Activated T-helper 17 cell treated with anti-CD3 and anti-CD28 coated beads, Interleukin-2, amount 50 U/mL, for 72 hours (primary cell): ENCODE measurements around the gene ADRA2A. TPM values are rescaled to one million over a fixed set of nuclear protein-coding genes. Genes with fewer than 3 reads are reported as not detected.

Experiments
- ATAC-seq: fragments of 150-1000 bp; cut with Tn5 transposase; replicated peaks from 2 replicates; pipeline ENCODE4 v1.10.0; 2021; ENCODE audit warnings: mild to moderate bottlenecking, moderate library complexity
- H3K27ac Mint-ChIP-seq: one replicate; pipeline ENCODE4 v1.8.0; 2022; ENCODE audit warnings: mixed read lengths
- H3K27me3 Mint-ChIP-seq: one replicate; pipeline ENCODE4 v1.8.0; 2022; ENCODE audit warnings: mixed read lengths
- H3K36me3 Mint-ChIP-seq: one replicate; pipeline ENCODE4 v1.8.0; 2022; ENCODE audit warnings: low read depth, mild to moderate bottlenecking, mixed read lengths
- H3K4me1 Mint-ChIP-seq: one replicate; pipeline ENCODE4 v1.8.0; 2022; ENCODE audit warnings: mixed read lengths
- H3K4me3 Mint-ChIP-seq: one replicate; pipeline ENCODE4 v1.8.0; 2022; ENCODE audit warnings: mild to moderate bottlenecking, mixed read lengths
- H3K9me3 Mint-ChIP-seq: one replicate; pipeline ENCODE4 v1.8.0; 2022; ENCODE audit warnings: mixed read lengths
- total RNA-seq, 2 donors: library from RNA; stranded (reverse); gene quantifications; one replicate each; pipeline ENCODE4 v1.2.3, GENCODE V29; 2022

ADRA2A gene
- total RNA-seq: not detected

DNA sequence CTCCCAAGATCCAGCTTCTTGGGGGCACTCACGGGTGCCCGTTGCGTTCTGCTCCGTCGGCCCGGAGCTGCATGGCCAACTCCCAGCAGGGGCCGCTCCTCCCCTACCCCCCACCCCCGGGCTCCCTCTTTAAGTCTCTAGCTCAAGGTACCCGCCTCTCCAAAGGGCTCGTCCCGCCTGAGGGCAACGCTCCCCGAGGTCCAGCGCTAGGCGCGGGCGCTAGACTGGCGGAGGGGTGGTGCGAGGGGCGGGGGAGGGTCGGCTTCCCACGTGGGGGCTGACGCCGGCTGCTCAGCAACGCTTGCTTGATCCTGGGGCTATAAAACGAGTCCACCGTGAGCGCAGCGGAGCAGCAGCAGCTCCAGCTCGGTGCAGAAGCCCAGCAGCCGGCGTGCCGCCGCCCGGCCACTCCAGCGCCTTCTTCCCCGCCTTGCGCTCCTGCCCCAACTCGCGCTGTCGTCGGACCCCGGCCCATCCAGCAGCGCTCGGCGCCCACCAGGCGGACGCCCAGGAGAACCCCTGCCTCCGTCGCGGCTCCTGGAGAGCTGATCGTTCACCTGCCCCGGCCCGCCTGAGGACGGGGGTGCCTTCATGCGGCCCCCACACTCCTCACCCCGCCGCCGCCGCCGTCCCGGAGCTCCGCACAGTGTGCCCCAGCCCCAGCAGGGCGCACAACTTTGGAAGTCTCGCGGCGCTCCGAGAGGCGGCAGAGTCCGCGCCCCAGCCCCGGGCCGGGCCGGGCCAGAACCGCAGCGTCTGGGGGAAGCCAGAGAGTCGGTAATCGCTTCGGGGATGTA is at the start of gene ADRA2A:
Gene ADRA2A, plus strand, starts transcription at position 348 of the 797 bp plus-strand sequence. CDS start 968 bp downstream, outside the sequence.
- no peaks in the 10 kb centered on the region for H3K4me1 Mint-ChIP-seq
- H3K9me3 Mint-ChIP-seq: no peaks in the 10 kb centered on the region
- peaks cover 11% of the 10 kb centered on the region for H3K36me3 Mint-ChIP-seq
- ATAC-seq: peak; percentile 42
- peak within 1 kb of the TSS; percentile 52 for H3K4me3 Mint-ChIP-seq
- peaks cover 60% of the 10 kb centered on the region for H3K27me3 Mint-ChIP-seq
- H3K27ac Mint-ChIP-seq: no peak within 1 kb of the TSS

DNA sequence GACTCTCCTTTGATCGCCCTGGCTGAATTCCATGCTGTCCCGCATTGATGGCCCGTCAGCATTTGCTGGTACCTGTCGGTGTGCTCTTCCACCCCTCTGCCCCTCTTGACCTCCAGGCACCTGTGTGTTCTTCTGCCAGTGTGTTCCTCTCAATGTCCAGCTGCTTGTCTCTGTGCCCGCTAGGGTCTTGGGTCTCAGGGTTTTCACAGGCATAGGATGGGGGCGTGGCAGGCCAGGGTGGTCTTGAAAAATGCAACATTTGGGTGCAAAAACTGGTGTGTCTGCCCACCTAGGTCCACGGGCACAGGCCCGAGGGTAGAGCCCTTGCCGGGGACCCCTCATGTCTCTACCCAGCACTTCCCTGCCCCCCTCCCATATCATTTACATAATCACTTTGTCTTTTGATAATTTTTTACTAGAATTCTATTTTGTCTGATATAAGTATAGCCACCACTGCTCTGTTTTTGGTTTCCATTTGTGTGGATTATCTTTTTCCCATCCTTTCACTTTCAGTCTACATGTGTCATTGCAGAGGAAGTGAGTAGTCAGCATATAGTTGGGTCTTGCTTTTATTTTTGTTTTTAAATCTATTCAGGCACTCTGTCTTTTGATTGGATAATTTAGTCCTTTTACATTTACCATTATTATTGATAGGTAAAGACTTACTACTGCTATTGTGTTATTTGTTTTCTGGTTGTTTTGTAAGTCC is 46.6 kb upstream of the ADRA2A start:
- H3K4me3 Mint-ChIP-seq: no peak overlapping the region
- H3K4me1 Mint-ChIP-seq: peaks cover 6% of the 10 kb centered on the region
- peaks cover 24% of the 10 kb centered on the region for H3K36me3 Mint-ChIP-seq
- H3K9me3 Mint-ChIP-seq: peaks cover 8% of the 10 kb centered on the region
- H3K27me3 Mint-ChIP-seq: no peaks in the 10 kb centered on the region
- peak; percentile 54 for ATAC-seq
- no peak overlapping the region for H3K27ac Mint-ChIP-seq

- Mint-ChIP-seq H3K4me3 (no peak overlapping the region), H3K36me3 (peaks cover 15% of the 10 kb centered on the region), H3K4me1 (peaks cover 6% of the 10 kb centered on the region), H3K27me3 (no peaks in the 10 kb centered on the region), H3K9me3 (peaks cover 13% of the 10 kb centered on the region), H3K27ac (no peak overlapping the region)
- ATAC-seq: no peak
Measured at GRCh38 chr10:111034598-111035310, 42.1 kb upstream of the ADRA2A start.

- Mint-ChIP-seq H3K9me3 (peaks cover 15% of the 10 kb centered on the region), H3K36me3 (peaks cover 15% of the 10 kb centered on the region), H3K27me3 (no peaks in the 10 kb centered on the region), H3K4me1 (peaks cover under 1% of the 10 kb centered on the region), H3K27ac (no peak overlapping the region), H3K4me3 (no peak overlapping the region)
- no peak for ATAC-seq
Measured at GRCh38 chr10:111035542-111035941, 41.3 kb upstream of the ADRA2A start.

- H3K36me3 Mint-ChIP-seq: peaks cover 1% of the 10 kb centered on the region
- H3K27ac Mint-ChIP-seq: no peak overlapping the region
Measured at GRCh38 chr10:111037858-111038257, 39.0 kb upstream of the ADRA2A start.

DNA sequence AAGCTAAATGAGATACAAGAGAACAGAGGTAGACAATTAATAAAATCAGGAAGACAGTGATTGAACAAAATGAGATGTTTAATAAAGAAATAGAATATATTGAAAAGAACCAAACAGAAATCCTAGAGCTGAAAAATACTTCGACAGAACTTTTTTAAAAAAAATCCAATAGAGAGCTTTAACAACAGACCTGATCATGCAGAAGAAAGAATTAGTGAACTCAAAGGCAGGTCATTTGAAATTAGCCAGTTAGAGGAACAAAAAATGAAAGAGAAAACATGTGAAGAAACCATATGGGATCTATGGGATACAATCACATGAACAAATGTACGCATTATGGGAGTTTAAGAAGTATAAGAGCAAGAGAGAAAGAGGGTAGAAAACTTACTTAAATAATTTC is 37.3 kb upstream of the ADRA2A start:
- no peaks in the 10 kb centered on the region for H3K36me3 Mint-ChIP-seq
- H3K27me3 Mint-ChIP-seq: peaks cover 3% of the 10 kb centered on the region
- ATAC-seq: no peak
- no peak overlapping the region for H3K4me3 Mint-ChIP-seq
- H3K4me1 Mint-ChIP-seq: no peaks in the 10 kb centered on the region
- no peak overlapping the region for H3K27ac Mint-ChIP-seq
- H3K9me3 Mint-ChIP-seq: peaks cover 23% of the 10 kb centered on the region

More at GRCh38 chr10:111037858-111038257, 39.0 kb upstream of the ADRA2A start:
- Mint-ChIP-seq H3K4me1 (no peaks in the 10 kb centered on the region), H3K4me3 (no peak overlapping the region), H3K9me3 (peaks cover 27% of the 10 kb centered on the region), H3K27me3 (peaks cover 3% of the 10 kb centered on the region)
- no peak for ATAC-seq

DNA sequence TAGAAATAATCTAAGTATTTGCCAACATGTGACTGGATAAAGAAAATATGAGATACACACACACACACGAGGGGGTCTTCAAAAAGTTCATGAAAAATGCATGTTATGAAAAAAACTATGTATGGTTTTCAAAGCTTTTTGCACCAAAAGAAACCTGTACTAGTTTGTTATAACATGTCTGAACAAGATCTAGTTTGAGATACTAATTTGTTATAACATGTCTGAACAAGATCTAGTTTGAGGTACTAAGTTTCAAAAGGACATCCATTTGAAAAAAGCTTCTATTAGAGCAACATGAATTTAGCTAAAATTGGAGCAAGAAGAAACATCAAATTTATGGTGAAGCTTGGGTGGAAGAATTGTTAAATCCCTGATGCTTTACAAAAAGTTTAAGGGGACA is 19.8 kb upstream of the ADRA2A start:
- H3K9me3 Mint-ChIP-seq: peaks cover 9% of the 10 kb centered on the region
- ATAC-seq: no peak
- no peaks in the 10 kb centered on the region for H3K4me1 Mint-ChIP-seq
- no peak overlapping the region for H3K4me3 Mint-ChIP-seq
- H3K36me3 Mint-ChIP-seq: no peaks in the 10 kb centered on the region
- H3K27ac Mint-ChIP-seq: no peak overlapping the region
- H3K27me3 Mint-ChIP-seq: peaks cover 25% of the 10 kb centered on the region

DNA sequence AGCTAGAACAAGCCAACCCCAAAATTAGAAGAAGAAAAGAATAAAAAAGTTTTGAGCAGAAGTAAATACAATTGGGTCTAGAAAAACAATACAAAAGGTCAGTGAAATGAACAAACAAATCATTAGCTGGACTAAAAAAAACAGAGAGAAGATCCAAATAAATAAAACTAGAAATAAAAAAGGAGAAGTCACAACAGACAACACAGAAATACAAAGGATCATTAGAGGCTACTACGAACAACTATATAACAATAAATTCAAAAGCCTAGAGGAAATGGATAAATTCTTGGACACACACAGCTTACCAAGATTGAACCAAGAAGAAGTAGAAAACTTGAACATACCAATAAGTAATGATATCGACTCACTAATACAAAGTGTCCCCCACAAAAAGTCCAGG is 13.4 kb upstream of the ADRA2A start:
- no peak overlapping the region for H3K27ac Mint-ChIP-seq
- H3K4me1 Mint-ChIP-seq: no peaks in the 10 kb centered on the region
- peaks cover 30% of the 10 kb centered on the region for H3K27me3 Mint-ChIP-seq
- no peaks in the 10 kb centered on the region for H3K36me3 Mint-ChIP-seq
- peaks cover 9% of the 10 kb centered on the region for H3K9me3 Mint-ChIP-seq
- no peak for ATAC-seq
- H3K4me3 Mint-ChIP-seq: no peak overlapping the region

DNA sequence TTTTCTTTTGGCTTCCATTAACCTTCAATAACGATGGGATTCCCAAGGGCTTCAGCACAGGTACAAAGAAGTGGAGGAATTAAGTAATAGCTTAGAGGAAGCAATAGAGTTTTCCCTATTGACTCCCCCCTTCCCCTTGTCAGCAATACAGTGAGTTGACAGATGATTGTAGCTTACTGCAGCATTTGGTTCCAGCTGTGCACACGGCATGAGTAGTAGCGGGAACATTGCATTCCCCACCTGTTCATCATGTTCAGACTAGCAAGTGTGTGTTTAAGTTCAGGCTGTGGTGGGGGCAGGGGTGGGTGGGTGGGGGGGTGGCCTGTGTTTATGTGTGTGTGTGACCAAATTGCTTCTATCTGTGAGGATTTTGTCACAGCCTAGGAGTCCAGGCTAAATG is 4.6 kb upstream of the ADRA2A start:
- Mint-ChIP-seq H3K9me3 (no peaks in the 10 kb centered on the region), H3K4me1 (no peaks in the 10 kb centered on the region), H3K27me3 (peaks cover 47% of the 10 kb centered on the region), H3K36me3 (no peaks in the 10 kb centered on the region), H3K27ac (no peak overlapping the region), H3K4me3 (no peak overlapping the region)
- ATAC-seq: no peak

GRCh38 chr10:111075577-111076185 is 1.1 kb upstream of the ADRA2A start:
- Mint-ChIP-seq H3K4me3 (peak overlapping the region; percentile 52), H3K36me3 (peaks cover 11% of the 10 kb centered on the region), H3K9me3 (no peaks in the 10 kb centered on the region), H3K27ac (no peak overlapping the region), H3K4me1 (no peaks in the 10 kb centered on the region), H3K27me3 (peaks cover 61% of the 10 kb centered on the region)
- no peak for ATAC-seq

- Mint-ChIP-seq H3K9me3 (no peaks in the 10 kb centered on the region), H3K27ac (no peak overlapping the region), H3K36me3 (peaks cover 11% of the 10 kb centered on the region), H3K4me1 (no peaks in the 10 kb centered on the region), H3K4me3 (peak overlapping the region; percentile 52), H3K27me3 (peaks cover 61% of the 10 kb centered on the region)
- ATAC-seq: peak; percentile 77
Measured at GRCh38 chr10:111076191-111076681, 593 bp upstream of the ADRA2A start.

GRCh38 chr10:111077479-111077784 is 603 bp downstream of the ADRA2A start:
- Mint-ChIP-seq H3K4me3 (peak overlapping the region; percentile 52), H3K4me1 (no peaks in the 10 kb centered on the region), H3K36me3 (peaks cover 11% of the 10 kb centered on the region), H3K27ac (no peak overlapping the region), H3K9me3 (no peaks in the 10 kb centered on the region), H3K27me3 (peaks cover 55% of the 10 kb centered on the region)
- ATAC-seq: no peak

DNA sequence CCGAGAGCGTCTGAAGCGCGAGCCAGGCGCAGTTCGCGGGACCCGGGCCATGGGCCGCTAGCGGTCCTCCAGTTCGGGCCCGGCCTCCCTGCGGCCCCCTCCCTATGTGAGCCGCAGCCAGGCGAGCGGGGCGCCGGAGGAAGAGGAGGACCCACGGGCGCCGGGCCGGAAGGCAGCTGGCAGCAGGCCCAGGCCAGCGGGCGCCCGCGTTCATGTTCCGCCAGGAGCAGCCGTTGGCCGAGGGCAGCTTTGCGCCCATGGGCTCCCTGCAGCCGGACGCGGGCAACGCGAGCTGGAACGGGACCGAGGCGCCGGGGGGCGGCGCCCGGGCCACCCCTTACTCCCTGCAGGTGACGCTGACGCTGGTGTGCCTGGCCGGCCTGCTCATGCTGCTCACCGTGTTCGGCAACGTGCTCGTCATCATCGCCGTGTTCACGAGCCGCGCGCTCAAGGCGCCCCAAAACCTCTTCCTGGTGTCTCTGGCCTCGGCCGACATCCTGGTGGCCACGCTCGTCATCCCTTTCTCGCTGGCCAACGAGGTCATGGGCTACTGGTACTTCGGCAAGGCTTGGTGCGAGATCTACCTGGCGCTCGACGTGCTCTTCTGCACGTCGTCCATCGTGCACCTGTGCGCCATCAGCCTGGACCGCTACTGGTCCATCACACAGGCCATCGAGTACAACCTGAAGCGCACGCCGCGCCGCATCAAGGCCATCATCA is 1.1 kb downstream of the ADRA2A start:
- Mint-ChIP-seq H3K27ac (no peak overlapping the region), H3K4me1 (no peaks in the 10 kb centered on the region), H3K36me3 (peaks cover 11% of the 10 kb centered on the region), H3K9me3 (no peaks in the 10 kb centered on the region), H3K4me3 (peak overlapping the region; percentile 52), H3K27me3 (peaks cover 49% of the 10 kb centered on the region)
- no peak for ATAC-seq
